ENCODE data around the gene TBC1D14.
"Not testable (repeated sequence)": the region's sequence is repeated elsewhere in the genome, so short reads cannot be mapped to it uniquely, and the experiment has no call there.

Gene TBC1D14

DNA sequence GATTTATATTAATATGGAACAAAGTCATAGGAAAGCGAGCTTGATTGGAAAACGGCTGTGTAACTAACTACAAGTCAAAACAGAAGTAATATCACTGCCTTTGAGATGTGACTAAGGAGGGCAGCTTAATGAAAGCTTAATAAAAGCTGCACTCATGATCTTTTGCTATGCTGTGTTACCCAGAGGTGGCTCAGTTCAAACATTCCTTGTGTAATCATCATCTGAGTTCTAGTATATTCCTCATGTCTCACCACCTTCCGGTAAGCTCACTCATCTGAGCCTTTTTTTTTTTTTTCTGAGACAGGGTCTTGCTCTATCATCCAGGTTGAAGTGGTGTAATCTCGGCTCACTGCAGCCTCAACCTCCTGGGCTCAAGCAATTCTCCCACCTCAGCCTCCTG is 153.2 kb downstream of the TBC1D14 start:
- no peak for DNase-seq (ENCODE audit: low spot score)

DNA sequence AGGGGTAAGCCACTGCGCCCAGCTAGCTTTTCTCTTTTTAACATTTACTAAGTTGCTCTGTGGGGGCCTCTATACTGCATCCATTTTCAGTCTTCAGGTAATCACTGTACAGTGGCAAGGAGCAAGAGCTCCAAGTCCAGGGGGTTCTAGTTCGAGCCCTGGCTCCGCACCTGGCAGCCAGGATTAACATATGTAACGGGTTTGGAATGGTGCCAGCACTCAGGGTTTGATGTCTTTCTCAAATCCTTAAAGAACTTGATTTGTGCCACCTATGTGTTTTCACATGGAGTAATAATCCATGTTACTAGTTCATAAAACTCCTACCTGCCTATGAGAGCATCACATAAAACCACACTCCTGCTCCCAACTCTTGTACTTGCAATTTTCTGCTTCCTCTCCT is 153.7 kb downstream of the TBC1D14 start:
- no peak for DNase-seq (ENCODE audit: low spot score)

DNA sequence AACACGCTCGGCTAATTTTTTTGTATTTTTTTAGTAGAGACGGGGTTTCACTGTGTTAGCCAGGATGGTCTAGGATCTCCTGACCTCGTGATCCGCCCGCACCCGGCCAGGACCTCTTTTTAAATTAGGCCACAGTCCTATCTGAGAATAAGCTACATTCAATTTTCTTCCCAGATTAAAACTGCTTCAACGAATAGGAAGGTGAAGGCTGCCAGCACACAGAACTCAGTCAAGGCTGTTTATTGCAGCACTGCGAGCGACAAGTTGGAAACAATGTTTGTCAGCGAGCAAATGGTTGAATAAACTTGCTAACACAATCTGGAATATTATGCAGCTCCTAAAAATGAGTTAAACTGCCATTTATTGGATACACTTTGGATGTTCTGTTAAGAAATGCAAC is 156.4 kb downstream of the TBC1D14 start:
- no peak for DNase-seq (ENCODE audit: low spot score)

DNA sequence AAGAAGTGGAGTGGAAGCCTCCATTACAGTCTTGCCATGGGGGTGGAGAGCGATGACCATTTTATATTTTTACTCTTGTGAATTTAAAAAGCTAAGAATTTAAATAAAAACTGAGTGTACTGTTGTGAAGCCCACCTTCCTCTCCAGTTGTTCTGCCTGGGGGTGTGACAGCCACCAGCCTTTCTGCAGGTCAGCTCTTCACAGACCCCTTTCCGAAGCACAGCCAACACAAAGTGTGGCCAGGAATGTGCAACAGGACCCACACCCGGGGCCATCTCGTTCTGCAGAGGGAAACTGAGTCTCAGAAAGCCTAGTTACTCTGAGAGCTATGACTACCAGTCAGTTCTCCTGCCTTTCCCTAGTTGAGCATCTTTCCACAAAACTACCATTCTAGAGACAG is 156.9 kb downstream of the TBC1D14 start:
- no peak for DNase-seq (ENCODE audit: low spot score)

DNA sequence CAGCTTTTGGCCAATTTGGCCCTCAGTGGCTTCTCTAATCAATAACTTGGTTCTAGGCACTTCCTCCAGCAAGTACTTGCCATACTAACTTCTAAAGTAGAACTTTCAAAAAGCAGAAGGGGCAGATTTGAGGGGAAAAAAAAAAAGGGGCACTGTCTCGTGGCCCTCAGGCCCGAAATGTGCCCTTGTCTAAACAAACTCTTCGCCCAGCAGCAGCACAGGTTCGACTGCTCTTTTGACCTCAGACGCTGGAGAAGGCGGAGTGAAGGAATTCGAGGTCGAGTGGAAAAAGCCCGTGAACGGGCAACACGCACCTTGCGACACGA is 157.5 kb downstream of the TBC1D14 start:
- DNase-seq (ENCODE audit: low spot score), result no peak

DNA sequence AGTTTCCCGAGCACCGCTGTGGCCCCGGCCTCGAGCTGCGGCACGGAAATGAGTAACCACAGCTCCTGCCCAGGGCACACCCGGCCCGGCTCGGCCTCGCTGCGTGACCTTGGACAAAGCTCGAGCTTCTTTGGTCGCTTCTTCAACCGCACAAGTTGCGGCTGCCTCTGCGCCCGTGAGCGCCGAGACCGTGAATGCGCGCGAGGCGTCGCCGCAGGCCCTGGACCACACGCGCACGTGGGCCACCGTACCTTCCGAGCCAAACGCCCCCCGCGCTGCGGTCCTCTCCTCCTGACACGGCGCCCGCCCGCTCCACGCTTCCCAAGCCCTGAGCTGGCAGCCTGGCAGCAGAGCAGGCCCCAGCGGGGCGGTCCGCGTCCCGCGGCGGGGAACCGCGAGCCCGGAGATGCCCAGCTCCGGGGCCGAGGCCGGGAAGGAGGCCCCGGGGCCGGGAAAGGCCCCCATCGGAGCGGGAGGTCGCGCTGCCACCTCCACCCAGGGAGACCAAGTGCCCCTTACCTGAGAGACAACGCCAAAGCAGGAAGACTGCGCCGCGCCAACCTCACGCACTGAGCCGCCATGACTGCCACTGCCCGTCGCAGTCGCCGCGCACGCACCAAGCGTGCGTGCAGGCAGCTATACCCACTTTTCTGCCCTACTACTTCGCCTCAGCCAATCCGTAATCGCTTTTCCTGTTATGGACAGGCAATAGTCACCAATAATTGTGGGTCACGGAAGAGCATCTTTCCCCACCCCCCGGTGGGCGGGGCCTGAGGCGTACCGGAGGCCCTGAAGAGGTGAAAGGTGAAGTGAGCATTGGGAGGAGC is 158.0 kb downstream of the TBC1D14 start, which contains the start of gene GRPEL1:
Gene GRPEL1 (minus strand): TSS at position 613 of the 827 bp plus-strand sequence. CDS start 32 bp downstream, at position 581.
- DNase-seq (ENCODE audit: low spot score), result peak; percentile 100

DNA sequence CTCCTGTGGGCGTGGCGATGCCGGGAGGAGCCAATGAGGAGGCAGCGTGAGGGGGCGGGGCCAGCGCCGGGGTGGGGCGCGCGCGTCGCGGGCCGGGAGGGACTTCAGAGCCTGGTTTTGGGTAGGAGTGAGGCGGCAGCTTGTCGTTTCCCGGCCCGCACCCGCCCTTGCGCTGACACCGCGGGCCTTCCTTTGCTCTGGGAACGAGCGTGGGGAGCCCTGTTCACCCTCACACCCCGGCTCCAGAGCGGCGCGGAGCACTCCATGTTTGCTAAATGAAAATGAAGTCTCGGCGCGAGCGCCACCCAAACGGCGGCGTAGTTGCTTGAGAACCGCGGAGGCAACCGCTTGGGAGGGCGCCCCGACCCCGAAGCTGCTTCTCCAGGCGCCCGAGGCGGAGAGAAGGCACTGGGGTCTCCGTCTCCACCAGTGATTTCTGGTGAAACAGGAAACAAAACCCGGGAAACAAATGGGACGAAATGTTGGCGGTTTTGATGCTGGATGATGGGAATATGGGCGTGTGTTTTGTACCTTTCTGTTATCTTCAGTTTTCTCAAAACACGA is 158.7 kb downstream of the TBC1D14 start:
- DNase-seq (ENCODE audit: low spot score), result no peak

DNA sequence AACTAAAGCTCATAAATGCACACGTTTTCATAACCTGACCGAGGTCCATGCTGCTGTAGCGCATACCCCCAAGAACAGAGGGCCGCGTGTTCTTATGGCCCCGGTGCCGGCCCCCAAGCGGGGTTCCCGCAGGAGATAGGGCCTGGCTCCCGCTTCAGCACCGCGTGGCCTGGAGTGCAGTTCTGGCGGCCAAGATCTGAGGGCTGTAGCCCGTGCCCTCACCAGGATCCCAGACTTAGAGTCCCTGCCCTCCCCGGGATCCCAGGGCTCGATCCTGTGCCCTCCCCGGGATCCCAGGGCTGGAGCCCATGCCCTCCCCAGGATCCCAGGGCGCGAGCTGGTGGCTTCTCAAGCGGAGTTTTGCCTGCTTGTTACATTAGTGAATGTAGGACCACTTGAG is 159.3 kb downstream of the TBC1D14 start:
- no peak for DNase-seq (ENCODE audit: low spot score)

DNA sequence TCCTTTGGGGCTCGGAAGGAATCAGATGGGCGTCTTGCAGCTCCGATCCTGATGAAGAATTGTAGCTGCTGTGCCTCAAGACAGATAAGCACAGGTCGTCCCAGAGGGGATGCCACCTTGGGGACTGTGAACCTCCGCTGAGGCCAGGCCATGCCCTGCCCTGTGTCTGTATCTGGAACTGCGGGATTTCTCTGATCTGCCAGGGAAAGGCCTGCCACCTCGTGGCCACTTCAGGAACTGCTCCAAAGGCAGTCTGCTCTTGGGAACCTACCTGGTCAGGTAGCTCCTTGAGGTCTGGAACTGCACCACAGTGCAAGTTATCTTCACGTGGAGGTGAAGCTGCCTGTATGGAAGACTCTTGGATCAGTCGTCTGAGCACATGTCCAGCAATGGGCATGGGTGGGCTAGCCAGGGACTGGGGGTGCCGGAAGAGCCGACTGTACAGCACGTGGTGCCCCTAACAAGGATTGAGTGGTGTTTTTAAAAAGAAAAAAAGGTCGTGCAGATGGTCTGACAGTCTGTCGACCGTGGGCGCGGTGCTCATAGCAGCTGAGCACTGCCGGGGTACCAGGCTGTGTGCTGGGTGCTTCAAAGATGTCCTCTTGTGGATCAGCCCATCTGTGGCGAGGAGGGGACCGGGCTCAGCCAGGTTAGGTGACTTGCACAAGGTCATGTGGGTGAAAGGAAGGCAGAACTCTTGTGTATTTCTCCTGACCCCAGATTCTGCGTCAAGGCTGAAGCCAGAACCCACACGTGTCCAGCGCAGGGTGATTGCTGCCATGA is 161.3 kb downstream of the TBC1D14 start:
- DNase-seq (ENCODE audit: low spot score), result peak; percentile 88

DNA sequence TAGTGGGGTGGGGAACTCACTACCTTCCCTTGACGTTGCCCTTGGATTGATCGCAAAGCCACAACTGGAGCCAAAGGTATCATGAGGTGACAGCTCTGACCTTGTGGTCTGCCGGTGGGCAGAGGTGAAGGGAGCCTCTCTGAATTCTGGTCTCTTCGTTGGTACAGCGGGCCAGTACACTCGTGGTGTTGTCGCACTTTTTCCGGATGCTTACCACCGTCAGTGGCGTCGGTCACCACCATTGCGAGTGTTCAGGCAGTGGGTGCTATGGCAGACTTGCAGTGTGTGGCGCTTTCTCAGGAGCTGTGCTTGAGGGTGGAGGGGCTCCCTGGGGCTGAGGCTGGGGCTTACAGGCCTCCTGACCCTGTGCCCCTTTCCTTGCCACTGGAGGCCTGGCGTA is 163.4 kb downstream of the TBC1D14 start:
- no peak for DNase-seq (ENCODE audit: low spot score)

DNA sequence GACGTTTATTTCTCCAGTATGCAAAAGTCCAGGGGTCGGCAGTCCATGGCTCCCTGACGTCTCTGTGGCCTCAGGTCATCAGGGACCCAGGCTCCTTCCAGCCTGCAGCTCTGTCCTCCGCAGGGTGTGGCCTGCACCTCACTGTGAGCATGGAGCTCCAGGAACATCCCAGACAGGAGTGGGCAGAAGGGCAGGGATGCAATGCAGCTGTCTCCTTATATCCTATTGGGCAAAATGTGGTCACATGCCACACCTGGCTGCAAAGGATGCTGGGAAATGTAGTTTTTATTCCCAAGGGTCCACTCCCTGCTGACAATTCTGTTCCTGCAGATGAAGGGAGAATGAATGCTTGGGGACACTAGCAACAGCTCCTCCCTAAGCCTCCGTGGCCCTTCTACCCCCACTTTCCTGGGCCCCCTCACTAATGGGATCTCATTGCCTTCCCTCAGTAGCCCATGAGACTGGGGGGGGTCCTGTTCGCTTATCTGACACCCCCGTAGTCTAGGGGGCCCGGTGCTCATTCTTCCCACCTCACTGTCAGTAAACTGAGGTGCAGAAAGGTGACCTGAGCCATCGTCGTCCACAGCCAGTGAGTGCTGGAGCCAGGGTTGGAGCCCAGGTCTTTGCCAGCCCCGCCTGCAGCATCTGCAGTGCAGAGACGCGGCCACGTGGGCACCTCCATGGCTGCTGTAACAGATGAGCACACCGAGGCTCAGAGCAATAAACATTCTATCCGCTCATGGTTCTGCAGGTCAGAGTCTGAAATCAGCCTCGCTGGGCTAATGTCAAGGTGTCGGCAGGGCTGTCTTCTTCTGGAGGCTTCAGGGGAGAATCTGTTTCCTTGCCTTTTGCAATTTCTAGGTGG is 164.1 kb downstream of the TBC1D14 start:
- peak; percentile 66 for DNase-seq (ENCODE audit: low spot score)

DNA sequence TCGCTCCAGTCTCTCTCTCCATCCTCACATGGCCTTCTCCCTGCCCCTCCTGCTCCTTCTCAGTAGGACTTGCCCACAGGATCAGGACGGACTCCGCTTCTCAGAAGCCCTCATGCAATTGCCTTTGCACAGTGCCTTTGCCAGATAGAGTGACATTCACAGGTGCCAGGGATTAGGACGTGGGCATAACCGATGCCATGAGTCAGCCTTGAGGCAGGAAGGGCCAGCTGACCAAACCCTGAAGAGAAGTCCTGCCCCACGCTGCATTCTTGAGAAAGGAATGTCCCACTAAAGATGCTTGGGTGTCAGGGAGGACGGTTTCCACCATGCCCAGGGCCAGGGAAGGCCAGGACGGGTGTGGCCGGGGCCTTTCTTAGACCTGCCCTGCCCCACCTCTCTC is 164.8 kb downstream of the TBC1D14 start:
- no peak for DNase-seq (ENCODE audit: low spot score)

DNA sequence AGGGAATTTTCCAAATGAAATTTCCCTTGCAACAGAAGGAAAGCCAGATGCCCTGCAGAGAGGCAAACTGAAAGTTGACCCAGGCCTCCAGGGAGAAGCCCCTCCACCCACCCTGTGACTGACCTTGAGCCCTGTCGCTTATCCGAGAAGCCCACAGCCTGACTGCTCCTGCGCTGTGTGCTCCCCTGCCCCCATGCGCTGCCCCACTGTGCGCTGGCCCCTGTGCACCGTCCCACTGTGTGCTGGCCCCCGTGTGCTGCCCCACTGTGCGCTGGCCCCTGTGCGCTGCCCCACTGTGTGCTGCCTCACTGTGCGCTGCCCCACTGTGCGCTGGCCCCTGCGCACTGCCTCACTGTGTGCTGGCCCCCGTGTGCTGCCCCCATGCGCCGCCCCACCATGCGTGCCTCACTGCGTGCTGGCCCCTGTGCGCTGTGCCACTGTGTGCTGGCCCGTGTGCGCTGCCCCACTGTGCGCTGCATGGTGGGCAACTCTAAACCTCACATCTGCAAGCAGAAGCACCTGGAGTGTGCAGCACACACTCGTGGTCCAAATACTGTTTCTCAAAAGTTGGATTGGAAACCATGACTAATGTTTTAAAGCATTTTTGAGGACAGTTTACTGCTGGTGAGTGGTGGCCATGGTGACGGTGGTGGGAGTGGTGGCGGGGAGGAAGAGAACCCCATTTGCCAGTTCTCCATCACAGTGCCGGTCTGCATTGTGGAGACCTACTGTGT is 166.5 kb downstream of the TBC1D14 start:
- no peak for DNase-seq (ENCODE audit: low spot score)

DNA sequence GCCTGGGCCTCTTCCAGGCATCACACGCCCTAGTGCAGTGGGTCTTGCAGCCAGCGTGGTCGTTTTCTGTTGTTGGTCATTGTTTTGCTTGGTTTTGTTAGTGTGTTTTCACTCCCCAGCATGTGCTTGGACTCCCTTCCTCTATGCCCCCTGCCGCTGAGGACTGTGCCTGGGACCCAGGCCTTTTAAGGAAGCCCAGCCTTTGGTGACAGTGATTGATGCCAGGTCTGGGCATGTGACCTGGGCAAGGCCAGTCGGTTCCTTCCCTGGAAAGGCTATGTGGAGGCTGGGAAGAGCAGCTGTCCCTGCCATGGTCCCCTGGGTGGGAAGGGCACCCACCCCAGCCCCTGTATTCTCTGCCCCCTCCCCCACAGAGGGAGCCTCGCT is 167.1 kb downstream of the TBC1D14 start:
- no peak for DNase-seq (ENCODE audit: low spot score)

DNA sequence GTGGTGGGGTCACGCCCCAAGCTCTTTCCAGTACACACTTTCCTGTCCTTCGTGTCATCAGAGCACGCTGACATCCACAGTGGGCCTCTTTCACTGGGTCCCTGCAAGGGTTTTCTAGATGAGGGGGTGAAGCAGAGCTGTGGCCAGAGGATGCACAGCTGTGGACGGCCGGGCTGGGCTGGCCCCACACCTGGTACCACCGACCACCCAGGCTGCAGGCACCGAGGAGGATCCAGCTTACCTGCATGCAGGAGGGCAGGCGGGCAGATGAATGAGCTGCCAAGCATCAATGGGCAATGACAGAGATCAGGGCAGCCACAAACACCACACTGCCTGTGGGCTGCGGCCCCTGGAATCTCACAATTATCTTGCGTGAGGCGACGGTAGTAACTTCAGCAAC is 167.7 kb downstream of the TBC1D14 start:
- no peak for DNase-seq (ENCODE audit: low spot score)

DNA sequence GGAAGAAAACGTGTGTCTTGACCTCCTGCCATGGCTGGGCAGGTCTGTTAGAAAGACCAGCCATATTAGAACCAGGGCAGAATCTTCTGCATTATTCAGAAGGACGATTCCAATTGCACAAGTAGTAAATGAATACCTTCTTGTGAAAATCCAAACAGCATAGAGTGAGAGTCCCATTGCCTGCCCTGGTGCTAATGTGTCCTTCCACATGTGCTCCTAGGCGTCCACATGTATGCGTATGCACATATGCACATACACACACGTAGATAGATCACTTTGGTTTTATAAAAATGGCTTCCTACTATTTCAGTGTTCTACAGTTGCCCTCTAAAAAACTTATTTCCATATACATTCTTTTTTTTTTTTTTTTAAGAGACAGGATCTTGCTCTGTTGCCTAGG is 168.4 kb downstream of the TBC1D14 start:
- DNase-seq (ENCODE audit: low spot score), result no peak

DNA sequence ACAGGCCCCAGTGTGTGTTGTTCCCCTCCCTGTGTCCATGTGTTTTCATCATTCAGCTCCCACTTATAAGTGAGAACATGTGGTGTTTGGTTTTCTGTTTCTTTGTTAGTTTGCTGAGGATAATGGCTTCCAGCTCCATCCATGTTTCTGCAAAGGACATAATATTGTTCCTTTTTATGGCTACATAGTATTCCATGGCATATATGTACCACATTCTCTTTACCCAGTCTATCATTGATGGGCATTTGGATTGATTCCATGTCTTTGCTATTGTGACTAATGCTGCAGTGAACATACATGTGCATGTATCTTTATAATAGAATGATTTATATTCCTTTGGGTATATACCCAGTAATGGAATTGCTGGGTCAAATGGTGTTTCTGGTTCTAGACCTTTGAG is 169.9 kb downstream of the TBC1D14 start:
- not testable (repeated sequence) for DNase-seq (ENCODE audit: low spot score)

DNA sequence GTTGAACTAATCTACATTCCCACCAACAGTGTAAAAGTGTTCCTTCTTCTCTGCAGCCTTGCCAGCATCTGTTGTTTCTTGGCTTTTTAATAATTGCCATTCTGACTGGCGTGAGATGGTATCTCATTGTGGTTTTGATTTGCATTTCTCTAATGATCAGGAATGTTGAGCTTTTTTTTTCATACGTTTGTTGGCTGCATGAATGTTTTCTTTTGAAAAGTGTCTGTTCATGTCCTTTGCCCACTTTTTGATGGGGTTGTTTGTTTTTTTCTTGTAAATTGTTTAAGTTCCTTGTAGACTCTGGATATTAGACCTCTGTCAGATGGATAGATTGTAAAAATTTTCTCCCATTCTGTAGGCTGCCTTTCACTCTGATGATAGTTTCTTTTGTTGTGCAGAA is 170.3 kb downstream of the TBC1D14 start:
- DNase-seq (ENCODE audit: low spot score), result not testable (repeated sequence)
